Hepatic stellate cell (primary cell): Measurements from ENCODE around the gene PGLYRP2.
A peak's percentile ranks its signal among the peaks of the same experiment; 100 is the strongest.

Experiments
- DNase-seq: peaks from one replicate; pipeline ENCODE4 v3.0.0; 2011; ENCODE audit warnings: low spot score

Gene PGLYRP2

GRCh38 chr19:15439821-15440641, 39.3 kb downstream of the PGLYRP2 start:
- DNase-seq, result no peak

GRCh38 chr19:15439078-15439799, 40.1 kb downstream of the PGLYRP2 start:
- no peak for DNase-seq

GRCh38 chr19:15438577-15438976, 40.7 kb downstream of the PGLYRP2 start:
- no peak for DNase-seq

- no peak for DNase-seq
Measured at GRCh38 chr19:15438124-15438496, 41.2 kb downstream of the PGLYRP2 start.

- peak; percentile 77 for DNase-seq
Measured at GRCh38 chr19:15437355-15438123, 41.8 kb downstream of the PGLYRP2 start.

GRCh38 chr19:15436826-15437110, 42.5 kb downstream of the PGLYRP2 start:
- no peak for DNase-seq

- no peak for DNase-seq
Measured at GRCh38 chr19:15436012-15436825, 43.1 kb downstream of the PGLYRP2 start.

GRCh38 chr19:15433519-15434069, 45.7 kb downstream of the PGLYRP2 start:
- no peak for DNase-seq

- peak; percentile 97 for DNase-seq
Measured at GRCh38 chr19:15432629-15433518, 46.4 kb downstream of the PGLYRP2 start.

GRCh38 chr19:15432018-15432494, 47.2 kb downstream of the PGLYRP2 start:
- peak; percentile 52 for DNase-seq

GRCh38 chr19:15431396-15432017, 47.8 kb downstream of the PGLYRP2 start:
- DNase-seq, result no peak

- DNase-seq, result no peak
Measured at GRCh38 chr19:15430526-15431120, 48.7 kb downstream of the PGLYRP2 start.

GRCh38 chr19:15429825-15430467, 49.4 kb downstream of the PGLYRP2 start:
- DNase-seq, result no peak

GRCh38 chr19:15428956-15429824, 50.1 kb downstream of the PGLYRP2 start:
- no peak for DNase-seq

GRCh38 chr19:15427991-15428471, 51.3 kb downstream of the PGLYRP2 start:
- no peak for DNase-seq

GRCh38 chr19:15427350-15427700, 52.0 kb downstream of the PGLYRP2 start:
- no peak for DNase-seq

- no peak for DNase-seq
Measured at GRCh38 chr19:15426485-15427349, 52.6 kb downstream of the PGLYRP2 start.
